Occipital lobe (tissue), 2 donors: ENCODE results near the gene NRM. TPM values are rescaled to one million over a fixed set of nuclear protein-coding genes. Genes with fewer than 3 reads are reported as not detected.
"Not testable (repeated sequence)": the region's sequence is repeated elsewhere in the genome, so short reads cannot be mapped to it uniquely, and the experiment has no call there.

ENCODE experiments used
- DNase-seq: peaks from one replicate; lab custom pipeline; 2025; lab: John Stamatoyannopoulos, UW
- total RNA-seq: library from RNA; depleted of rRNA; stranded (reverse); fragments of >200 nt; gene quantifications from one replicate; pipeline ENCODE4 v1.2.3, GENCODE V29; 2014

The NRM gene
- total RNA-seq, 1 donor from 2014 or later, result 1.2 TPM

DNA sequence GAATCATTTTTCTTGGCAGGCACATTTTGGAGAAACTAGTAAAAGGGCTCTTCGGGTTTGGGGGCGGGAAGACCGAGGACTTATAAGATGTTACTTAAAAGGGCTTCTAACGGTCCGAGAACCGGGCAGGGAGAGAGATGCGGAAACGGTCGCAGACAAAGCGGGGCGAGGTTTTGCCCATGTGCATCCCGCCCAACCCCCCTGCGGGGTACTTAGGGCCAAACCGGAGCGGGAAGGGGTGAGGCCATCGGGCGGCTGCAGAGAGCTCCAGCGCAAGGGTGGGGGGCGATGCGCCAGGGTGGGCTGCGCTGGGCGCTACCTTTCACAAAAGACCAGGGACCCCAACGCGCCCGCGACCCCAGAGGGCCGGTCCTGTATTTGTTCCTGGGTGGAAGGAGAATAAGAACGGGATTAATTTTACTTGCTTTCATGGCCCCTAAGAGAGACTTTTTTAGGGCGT, 30.0 kb upstream of the NRM start:
- DNase-seq, result peak; percentile 32

- DNase-seq, result peak; percentile 97
Observed at GRCh38 chr6:30719791-30720737, 29.3 kb upstream of the NRM start, which contains the start of gene TUBB. TSS of gene TUBB (plus strand) at chr6:30720352. CDS start at chr6:30720507, 155 bp downstream.

- DNase-seq, result no peak
Observed at GRCh38 chr6:30719356-30719755, 28.6 kb upstream of the NRM start.

DNA sequence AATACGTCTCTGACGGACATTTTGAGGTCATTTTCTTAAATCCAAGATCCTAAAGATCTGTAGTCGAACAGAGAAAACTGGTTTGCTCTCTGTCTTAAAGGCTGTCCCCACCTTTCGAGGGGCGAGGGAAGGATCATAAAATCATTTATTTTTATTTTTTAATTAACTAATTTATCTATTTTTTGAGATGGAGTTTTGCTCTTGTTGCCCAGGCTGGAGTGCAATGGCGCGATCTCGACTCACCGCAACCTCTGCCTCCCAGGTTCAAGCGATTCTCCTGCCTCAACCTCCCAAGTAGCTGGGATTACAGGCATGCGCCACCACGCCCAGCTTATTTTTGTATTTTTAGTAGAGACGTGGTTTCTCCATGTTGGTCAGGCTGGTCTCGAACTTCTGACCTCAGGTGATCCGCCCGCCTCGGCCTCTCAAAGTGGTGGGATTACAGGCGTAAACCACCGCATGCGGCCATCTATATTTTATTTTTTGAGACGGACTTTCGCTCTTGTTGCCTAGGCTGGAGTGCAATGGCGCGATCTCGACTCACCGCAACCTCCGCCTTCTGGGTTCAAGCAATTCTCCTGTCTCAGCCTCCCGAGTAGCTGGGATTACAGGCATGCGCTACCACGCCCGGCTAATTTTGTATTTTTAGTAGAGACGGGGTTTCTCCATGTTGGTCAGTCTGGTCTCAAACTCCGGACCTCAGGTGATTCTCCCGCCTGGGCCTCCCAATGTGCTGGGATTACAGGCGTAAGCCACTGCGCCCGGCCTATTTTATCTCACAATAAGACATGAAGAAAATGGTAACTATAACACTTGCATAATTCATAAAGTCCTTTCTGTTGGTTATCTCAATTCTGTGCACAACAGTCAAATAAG, 27.3 kb upstream of the NRM start:
- not testable (repeated sequence) for DNase-seq

- peak; percentile 100 for DNase-seq
Observed at GRCh38 chr6:30717129-30717844, 26.5 kb upstream of the NRM start, which contains the start of gene MDC1. TSS of gene MDC1 (minus strand) at chr6:30717281. CDS start at chr6:30715175, 2,106 bp downstream.

- DNase-seq, result no peak
Observed at GRCh38 chr6:30716879-30717128, 26.0 kb upstream of the NRM start.

DNA sequence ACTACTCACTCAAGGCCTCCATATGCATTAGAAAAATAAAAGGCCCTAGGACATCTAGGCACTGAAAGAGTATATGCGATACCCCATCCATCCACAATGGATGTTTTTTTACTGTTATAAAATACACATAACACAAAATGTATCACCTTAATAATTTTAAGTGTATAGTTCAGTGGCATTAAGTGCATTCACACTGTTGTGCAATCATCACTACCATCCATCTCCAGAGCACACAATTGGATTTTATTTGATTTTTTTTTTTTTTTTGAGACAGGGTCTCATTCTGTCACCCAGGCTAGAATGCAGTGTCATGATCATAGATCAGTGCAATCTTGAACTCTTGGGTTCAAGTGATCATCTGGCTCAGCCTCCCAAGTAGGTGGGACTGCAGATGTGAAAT, 23.5 kb upstream of the NRM start:
- DNase-seq, result no peak

- no peak for DNase-seq
Observed at GRCh38 chr6:30712441-30712945, 21.7 kb upstream of the NRM start.

GRCh38 chr6:30711758-30712380, 21.1 kb upstream of the NRM start:
- DNase-seq, result no peak

DNA sequence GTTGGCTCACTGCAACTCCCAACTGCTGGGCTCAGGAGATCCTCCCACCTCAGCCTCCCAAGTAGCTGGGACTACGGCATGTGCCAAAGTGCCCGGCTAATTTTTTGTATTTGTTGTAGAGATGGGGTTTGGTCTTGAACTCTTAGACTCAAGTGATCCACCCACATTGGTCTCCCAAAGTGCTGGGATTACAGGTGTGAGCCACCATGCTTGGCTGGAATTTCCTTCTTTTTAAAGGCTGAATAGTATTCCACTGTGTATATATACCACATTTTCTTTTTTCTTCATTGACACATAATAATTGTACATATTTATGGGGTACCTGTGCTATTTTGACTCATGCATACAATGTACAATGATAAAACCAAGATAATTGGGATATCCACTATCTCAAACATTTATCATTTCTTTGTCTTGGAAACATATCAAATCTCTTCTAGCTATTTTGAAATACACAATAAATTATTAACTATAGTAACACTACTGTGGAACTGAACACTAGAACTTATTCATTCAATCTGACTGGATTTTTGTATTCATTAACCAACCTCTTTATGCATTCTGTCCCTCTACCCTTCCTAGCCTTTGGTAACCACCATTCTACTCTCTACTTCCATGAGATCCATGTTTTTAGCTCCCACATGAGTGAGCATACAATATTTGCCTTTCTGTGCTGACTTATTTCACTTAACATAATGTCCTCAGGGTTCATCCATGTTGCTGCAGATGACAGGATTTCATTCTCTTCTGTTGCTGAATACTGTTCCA, 18.5 kb upstream of the NRM start:
- DNase-seq, result no peak

DNA sequence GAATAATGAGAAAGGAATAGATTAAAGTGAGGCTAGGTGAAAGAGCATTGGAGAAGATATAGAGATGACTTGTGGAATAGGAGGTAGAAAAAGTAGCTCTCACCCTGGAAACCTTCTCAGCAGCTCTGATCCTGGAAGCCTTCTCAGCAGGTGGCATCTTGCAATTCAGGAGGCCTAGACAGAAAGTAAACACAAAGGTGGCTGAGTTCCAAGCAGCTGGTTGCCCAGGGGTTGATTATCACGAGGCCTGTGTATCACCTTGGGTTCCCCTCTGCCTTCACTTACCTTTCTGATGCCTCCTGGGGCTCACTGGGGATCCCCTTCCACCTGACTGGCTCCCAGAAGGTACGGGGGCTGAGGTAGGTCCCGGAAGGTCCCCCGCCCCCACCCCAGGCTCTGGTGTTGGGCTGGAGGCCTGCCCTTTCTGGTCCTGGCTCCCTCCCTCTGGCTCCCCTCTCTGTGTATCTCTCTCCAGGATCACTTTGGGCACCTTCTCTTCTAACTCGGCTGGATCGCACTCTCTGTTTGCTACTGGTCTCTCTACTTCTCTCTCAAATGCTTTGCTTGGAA, 16.6 kb upstream of the NRM start:
- DNase-seq, result no peak

DNA sequence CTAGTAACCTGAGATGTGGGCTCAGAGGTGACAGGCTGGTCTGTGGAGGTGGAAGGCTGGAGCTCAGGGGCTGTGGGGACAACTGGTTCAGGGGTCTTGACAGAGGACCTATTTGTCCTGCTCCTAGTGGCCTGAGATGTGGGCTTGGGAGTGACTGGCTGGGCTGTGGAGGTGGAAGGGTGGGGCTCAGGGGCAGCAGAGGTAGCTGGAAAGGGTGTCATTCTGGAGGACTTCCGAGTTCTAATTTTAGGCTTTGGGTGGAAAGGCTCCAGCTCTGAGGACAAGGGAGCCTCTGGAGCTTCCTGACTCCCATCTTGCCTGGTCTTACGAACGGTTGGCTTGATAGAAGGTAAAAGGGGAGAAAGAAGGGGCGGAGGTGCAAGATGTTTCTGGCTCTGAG, 14.8 kb upstream of the NRM start:
- DNase-seq, result no peak

DNA sequence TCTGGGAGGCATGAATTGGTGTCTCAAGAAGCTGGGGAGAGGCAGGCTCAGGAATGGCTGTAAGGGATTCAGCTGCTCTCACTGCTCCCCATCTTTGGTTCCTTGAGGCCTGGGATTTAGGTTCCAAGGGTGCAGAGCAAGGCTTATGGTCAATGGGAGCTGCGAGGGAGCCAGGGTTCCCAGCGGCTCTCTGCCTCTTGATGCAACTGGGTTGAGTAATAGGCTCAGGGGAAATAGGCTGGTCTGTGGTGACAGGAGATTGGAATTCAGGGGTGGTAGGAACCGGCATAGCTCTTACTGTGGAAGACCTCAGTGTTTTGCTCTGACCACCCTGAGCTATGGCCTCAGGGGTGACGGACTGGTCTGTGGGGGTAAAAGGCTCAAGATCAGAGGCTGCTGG, 13.0 kb upstream of the NRM start:
- DNase-seq, result no peak

GRCh38 chr6:30703011-30703410, 12.2 kb upstream of the NRM start:
- DNase-seq, result no peak

- no peak for DNase-seq
Observed at GRCh38 chr6:30700340-30700739, 9.6 kb upstream of the NRM start.

DNA sequence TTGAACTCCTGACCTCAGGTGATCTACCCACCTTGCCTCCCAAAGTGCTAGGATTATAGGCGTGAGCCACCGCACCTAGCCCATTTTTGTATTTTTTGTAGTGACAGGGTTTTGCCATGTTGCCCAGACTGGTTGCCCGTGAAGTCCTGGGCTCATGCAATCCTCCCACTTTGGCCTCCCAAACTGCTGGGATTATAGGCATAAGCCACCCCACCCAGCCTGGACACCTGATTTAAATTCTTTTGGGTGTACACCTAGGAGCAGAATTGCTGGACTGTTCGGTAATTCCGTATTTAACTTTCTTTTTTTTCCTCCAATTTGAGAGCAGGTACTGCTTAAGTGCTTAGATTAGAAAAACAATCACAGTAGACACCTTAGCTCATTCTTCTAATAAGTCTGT, 5.6 kb upstream of the NRM start:
- DNase-seq, result no peak

GRCh38 chr6:30691208-30691847, 544 bp upstream of the NRM start:
- no peak for DNase-seq

DNA sequence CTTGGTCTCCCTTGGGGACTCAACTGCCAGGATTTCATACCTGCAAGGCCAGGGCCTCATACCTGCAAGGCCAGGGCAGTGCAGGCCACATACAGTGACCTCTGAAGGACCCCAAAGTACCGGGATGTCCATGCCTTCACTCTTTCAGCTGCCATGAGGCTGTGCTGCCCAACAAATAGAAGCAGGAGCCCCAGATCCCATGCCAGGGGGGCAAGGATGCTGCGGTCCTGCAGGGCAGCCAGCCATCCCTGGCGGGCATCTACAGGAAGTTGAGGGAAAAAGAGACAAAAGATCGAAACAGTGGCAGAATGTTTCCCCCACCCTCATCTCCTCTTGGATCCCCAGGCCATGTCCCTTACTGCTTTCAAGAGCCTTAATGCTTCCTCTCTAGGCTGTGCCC, 799 bp downstream of the NRM start:
- DNase-seq, result no peak
